Measurements from ENCODE around the gene FAM219A.
A peak's percentile ranks its signal among the peaks of the same experiment; 100 is the strongest.

Gene FAM219A

GRCh38 chr9:34377404-34377746 is 81.0 kb downstream of the FAM219A start:
- CTCF ChIA-PET = interaction anchor here (1.7 kb wide), 1 partner anchor 42 kb away, joined by 5 read pairs; no protein-coding TSS in a partner anchor
- POLR2A ChIA-PET = interaction anchor here (0.7 to 1.4 kb wide), 4 partner anchors 44 to 221 kb away, joined by 3 to 6 read pairs (median 4); partner anchors contain the start of gene UBAP1
- peak; percentile 18 for DNase-seq (ENCODE audit: extremely low spot score)
- TF ChIP-seq FOXA1 (IDR thresholded peaks at IDR 0.05) = no peak
- no peak for TF ChIP-seq PKNOX1 (IDR thresholded peaks at IDR 0.05)
- no peak for TF ChIP-seq ZNF384 (IDR thresholded peaks at IDR 0.05)
- TF ChIP-seq SP1 (IDR thresholded peaks at IDR 0.05) = no peak
- no peak for TF ChIP-seq SUZ12 (IDR thresholded peaks at IDR 0.05)
- TF ChIP-seq ELF4 (IDR thresholded peaks at IDR 0.05) = no peak
- TF ChIP-seq CTBP1 (IDR thresholded peaks at IDR 0.05; ENCODE audit: borderline replicate concordance) = no peak
- TF ChIP-seq FOXM1 (IDR thresholded peaks at IDR 0.05; ENCODE audit: borderline replicate concordance) = no peak
- TF ChIP-seq LEF1 (IDR thresholded peaks at IDR 0.05; ENCODE audit: borderline replicate concordance) = no peak
- no peak for TF ChIP-seq ARNT (IDR thresholded peaks at IDR 0.05)
- no peak for TF ChIP-seq FOXK2 (IDR thresholded peaks at IDR 0.05)
- TF ChIP-seq L3MBTL2 (conservative IDR thresholded peaks at IDR 0.05) = no peak
- no peak for TF ChIP-seq NFRKB (IDR thresholded peaks at IDR 0.05)
- TF ChIP-seq HDGF (IDR thresholded peaks at IDR 0.05; ENCODE audit: borderline replicate concordance) = no peak
- TF ChIP-seq TARDBP (IDR thresholded peaks at IDR 0.05) = no peak
- TF ChIP-seq BHLHE40 (IDR thresholded peaks at IDR 0.05; ENCODE audit: borderline replicate concordance) = no peak

- peak; percentile 94 for DNase-seq (ENCODE audit: extremely low spot score)
- ChIA-PET CTCF (interaction anchor here (1.7 kb wide), 1 partner anchor 41 kb away, joined by 5 read pairs; no protein-coding TSS in a partner anchor), POLR2A (interaction anchor here (0.7 to 1.4 kb wide), 4 partner anchors 12 to 222 kb away, joined by 3 to 6 read pairs (median 4); partner anchors contain the start of gene UBAP1)
Measured at GRCh38 chr9:34376596-34377403, 81.6 kb downstream of the FAM219A start, which contains the start of gene MYORG. MYORG (minus strand) TSS chr9:34376898; CDS start chr9:34372943, 3,955 bp downstream.

GRCh38 chr9:34375901-34376595 is 82.3 kb downstream of the FAM219A start:
- ChIA-PET CTCF (interaction anchor here (0.6 kb wide), 1 partner anchor 659 kb away, joined by 3 read pairs; no protein-coding TSS in a partner anchor), POLR2A (interaction anchor here (0.5 to 1.0 kb wide), 3 partner anchors 11 to 1086 kb away, joined by 3 read pairs; partner anchors contain the start of gene NFX1)
- DNase-seq (ENCODE audit: extremely low spot score) = peak; percentile 50
- TF ChIP-seq TARDBP (IDR thresholded peaks at IDR 0.05) = no peak
- TF ChIP-seq BHLHE40 (IDR thresholded peaks at IDR 0.05; ENCODE audit: borderline replicate concordance) = no peak
- no peak; the same call in 1 of the 2 replicates for TF ChIP-seq L3MBTL2 (conservative IDR thresholded peaks at IDR 0.05)

More at GRCh38 chr9:34376596-34377403, 81.6 kb downstream of the FAM219A start, which contains the start of gene MYORG:
- TF ChIP-seq ARNT (IDR thresholded peaks at IDR 0.05) = no peak
- no peak for TF ChIP-seq ELF4 (IDR thresholded peaks at IDR 0.05)
- TF ChIP-seq FOXM1 (IDR thresholded peaks at IDR 0.05; ENCODE audit: borderline replicate concordance) = no peak
- TF ChIP-seq FOXK2 (IDR thresholded peaks at IDR 0.05) = no peak
- no peak for TF ChIP-seq FOXA1 (IDR thresholded peaks at IDR 0.05)

- TF ChIP-seq L3MBTL2 (conservative IDR thresholded peaks at IDR 0.05) = no peak
- TF ChIP-seq FOXA1 (IDR thresholded peaks at IDR 0.05) = no peak
- no peak for TF ChIP-seq SUZ12 (IDR thresholded peaks at IDR 0.05)
- no peak for TF ChIP-seq LEF1 (IDR thresholded peaks at IDR 0.05; ENCODE audit: borderline replicate concordance)
- no peak for TF ChIP-seq TARDBP (IDR thresholded peaks at IDR 0.05)
- no peak for TF ChIP-seq HDGF (IDR thresholded peaks at IDR 0.05; ENCODE audit: borderline replicate concordance)
- no peak for TF ChIP-seq PKNOX1 (IDR thresholded peaks at IDR 0.05)
- TF ChIP-seq SP1 (IDR thresholded peaks at IDR 0.05) = no peak
- no peak for TF ChIP-seq BHLHE40 (IDR thresholded peaks at IDR 0.05; ENCODE audit: borderline replicate concordance)
- TF ChIP-seq FOXK2 (IDR thresholded peaks at IDR 0.05) = no peak
- no peak for TF ChIP-seq CTBP1 (IDR thresholded peaks at IDR 0.05; ENCODE audit: borderline replicate concordance)
- TF ChIP-seq ELF4 (IDR thresholded peaks at IDR 0.05) = no peak
- no peak for TF ChIP-seq ZNF384 (IDR thresholded peaks at IDR 0.05)
- TF ChIP-seq NFRKB (IDR thresholded peaks at IDR 0.05) = no peak
- TF ChIP-seq ARNT (IDR thresholded peaks at IDR 0.05) = no peak
- TF ChIP-seq FOXM1 (IDR thresholded peaks at IDR 0.05; ENCODE audit: borderline replicate concordance) = no peak
- POLR2A ChIA-PET = interaction anchor here (0.7 kb wide), 1 partner anchor 1085 kb away, joined by 3 read pairs; the partner anchor contains the start of gene NFX1
- CTCF ChIA-PET = interaction anchor here (0.8 to 1.0 kb wide), 2 partner anchors 17 to 43 kb away, joined by 3 to 7 read pairs; no protein-coding TSS in a partner anchor
- DNase-seq (ENCODE audit: extremely low spot score) = peak; percentile 3
Measured at GRCh38 chr9:34374905-34375552, 83.3 kb downstream of the FAM219A start.

GRCh38 chr9:34374339-34374738 is 84.0 kb downstream of the FAM219A start:
- DNase-seq (ENCODE audit: extremely low spot score) = no peak
- TF ChIP-seq LEF1 (IDR thresholded peaks at IDR 0.05; ENCODE audit: borderline replicate concordance) = no peak
- no peak for TF ChIP-seq FOXM1 (IDR thresholded peaks at IDR 0.05; ENCODE audit: borderline replicate concordance)
- TF ChIP-seq TARDBP (IDR thresholded peaks at IDR 0.05) = no peak
- TF ChIP-seq HDGF (IDR thresholded peaks at IDR 0.05; ENCODE audit: borderline replicate concordance) = no peak
- no peak for TF ChIP-seq FOXK2 (IDR thresholded peaks at IDR 0.05)
- no peak for TF ChIP-seq CTBP1 (IDR thresholded peaks at IDR 0.05; ENCODE audit: borderline replicate concordance)
- no peak for TF ChIP-seq ARNT (IDR thresholded peaks at IDR 0.05)
- POLR2A ChIA-PET = no interaction called here
- CTCF ChIA-PET = interaction anchor here (1.0 kb wide), 1 partner anchor 16 kb away, joined by 7 read pairs; no protein-coding TSS in a partner anchor
